Adrenal gland (tissue), 5 donors: ENCODE results near the gene VSTM2B.

Source experiments
- CTCF ChIP-seq, 6 experiments: fragments of 450-650 bp in 4 of 6; fragments of 200-600 bp in 2 of 6; sonication (generic) in 1 of 6; IDR thresholded peaks; 1 replicate in 5 of 6; 2 replicates in 1 of 6; pipeline versions ENCODE4 v1.5.1 to v1.8.0; 2016 to 2021; ENCODE audit warnings: antibody characterized with exemption in 6 of 6, mild to moderate bottlenecking in 2 of 6, moderate library complexity in 1 of 6
- POLR2A ChIP-seq, 2 donors: fragments of 450-650 bp; IDR thresholded peaks; one replicate each; pipeline ENCODE4 v1.6.1; 2017; ENCODE audit warnings: antibody characterized with exemption in 2 of 2, mild to moderate bottlenecking in 2 of 2, moderate library complexity in 1 of 2
- donor health status: DM: no; HTN: no; CAD: no.

GRCh38 chr19:29517946-29518345 lies 7.8 kb upstream of the VSTM2B start:
- no peak for TF ChIP-seq CTCF (IDR thresholded peaks at IDR 0.05)
- TF ChIP-seq POLR2A (IDR thresholded peaks at IDR 0.05) = no peak
